Keratinocyte (primary cell): ENCODE data around the gene TREML1.

Experiments used
- EZH2 ChIP-seq: IDR thresholded peaks from one replicate; pipeline ENCODE4 v1.6.1; 2012; ENCODE audit warnings: inconsistent platforms, mild to moderate bottlenecking, low read length, moderate library complexity
- TF ChIP-seq, protein P1 (sequence below), 3 experiments: IDR thresholded peaks in 1 of 3; conservative IDR thresholded peaks in 1 of 3; optimal IDR thresholded peaks in 1 of 3; 2 replicates in 2 of 3; 3 replicates in 1 of 3; pipeline versions ENCODE3 to v1.5.1; 2011; ENCODE audit warnings: low read length in 3 of 3, mild to moderate bottlenecking in 3 of 3, moderate library complexity in 2 of 3, control low read depth in 1 of 3, inconsistent platforms in 1 of 3; ENCODE audit not compliant: insufficient read depth in 2 of 3; ENCODE audit errors: extremely low read depth in 1 of 3

DNA sequence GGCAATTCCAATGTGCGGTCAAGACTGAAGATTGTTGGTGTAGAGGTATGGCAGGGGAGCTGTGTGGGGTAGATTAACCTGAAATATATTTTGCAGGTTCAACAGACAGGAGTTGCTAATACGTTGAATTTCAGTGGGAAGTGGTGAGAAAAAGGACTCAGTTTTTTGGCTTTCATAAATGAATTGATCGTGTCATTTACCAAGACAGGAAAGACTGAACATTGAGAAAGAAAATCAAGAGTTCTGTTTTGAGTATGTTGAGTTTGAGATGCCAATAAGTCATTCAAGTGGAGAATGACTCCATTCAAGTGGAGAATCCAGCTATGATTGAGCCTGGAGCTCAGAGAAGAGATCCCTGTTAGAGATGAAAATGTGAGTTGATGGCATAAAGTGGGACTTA, 50.3 kb downstream of the TREML1 start:
- TF ChIP-seq, protein P1, sequence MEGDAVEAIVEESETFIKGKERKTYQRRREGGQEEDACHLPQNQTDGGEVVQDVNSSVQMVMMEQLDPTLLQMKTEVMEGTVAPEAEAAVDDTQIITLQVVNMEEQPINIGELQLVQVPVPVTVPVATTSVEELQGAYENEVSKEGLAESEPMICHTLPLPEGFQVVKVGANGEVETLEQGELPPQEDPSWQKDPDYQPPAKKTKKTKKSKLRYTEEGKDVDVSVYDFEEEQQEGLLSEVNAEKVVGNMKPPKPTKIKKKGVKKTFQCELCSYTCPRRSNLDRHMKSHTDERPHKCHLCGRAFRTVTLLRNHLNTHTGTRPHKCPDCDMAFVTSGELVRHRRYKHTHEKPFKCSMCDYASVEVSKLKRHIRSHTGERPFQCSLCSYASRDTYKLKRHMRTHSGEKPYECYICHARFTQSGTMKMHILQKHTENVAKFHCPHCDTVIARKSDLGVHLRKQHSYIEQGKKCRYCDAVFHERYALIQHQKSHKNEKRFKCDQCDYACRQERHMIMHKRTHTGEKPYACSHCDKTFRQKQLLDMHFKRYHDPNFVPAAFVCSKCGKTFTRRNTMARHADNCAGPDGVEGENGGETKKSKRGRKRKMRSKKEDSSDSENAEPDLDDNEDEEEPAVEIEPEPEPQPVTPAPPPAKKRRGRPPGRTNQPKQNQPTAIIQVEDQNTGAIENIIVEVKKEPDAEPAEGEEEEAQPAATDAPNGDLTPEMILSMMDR (optimal IDR thresholded peaks at IDR 0.05 in 1 of 3, IDR thresholded peaks at IDR 0.05 in 1 of 3, conservative IDR thresholded peaks at IDR 0.05 in 1 of 3; ENCODE audit: extremely low read depth in 1 of 3, insufficient read depth in 2 of 3, low read length in 3 of 3), result no peak
- no peak for TF ChIP-seq EZH2
